ENCODE results near the gene GABBR2.

The GABBR2 gene

DNA sequence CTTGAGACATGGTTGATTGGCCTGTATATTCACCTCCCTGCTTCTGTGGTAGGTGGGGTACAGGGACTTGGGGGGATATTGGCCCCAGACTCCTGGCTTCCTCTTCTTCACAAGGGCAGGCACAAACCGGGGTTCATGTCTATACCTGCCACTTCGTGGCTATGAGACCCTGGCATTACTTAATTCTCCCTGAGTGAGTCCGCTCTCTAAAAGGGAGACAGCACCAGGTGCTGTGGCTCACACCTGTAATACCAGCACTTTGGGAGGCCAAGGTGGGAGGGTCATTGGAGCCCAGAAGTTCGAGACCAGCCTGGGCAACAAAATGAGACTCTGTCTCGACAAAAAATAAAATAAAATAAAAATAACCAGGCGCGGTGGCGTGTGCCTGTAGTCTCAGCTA is 178.5 kb downstream of the GABBR2 start:
- no peak for DNase-seq (ENCODE audit: low spot score)
- ChIA-PET CTCF (no interaction called here), POLR2A (ENCODE audit: low non-redundant PET) (no interaction called here)
- no peak overlapping the region for H3K27ac ChIP-seq
- TF ChIP-seq, protein P1, sequence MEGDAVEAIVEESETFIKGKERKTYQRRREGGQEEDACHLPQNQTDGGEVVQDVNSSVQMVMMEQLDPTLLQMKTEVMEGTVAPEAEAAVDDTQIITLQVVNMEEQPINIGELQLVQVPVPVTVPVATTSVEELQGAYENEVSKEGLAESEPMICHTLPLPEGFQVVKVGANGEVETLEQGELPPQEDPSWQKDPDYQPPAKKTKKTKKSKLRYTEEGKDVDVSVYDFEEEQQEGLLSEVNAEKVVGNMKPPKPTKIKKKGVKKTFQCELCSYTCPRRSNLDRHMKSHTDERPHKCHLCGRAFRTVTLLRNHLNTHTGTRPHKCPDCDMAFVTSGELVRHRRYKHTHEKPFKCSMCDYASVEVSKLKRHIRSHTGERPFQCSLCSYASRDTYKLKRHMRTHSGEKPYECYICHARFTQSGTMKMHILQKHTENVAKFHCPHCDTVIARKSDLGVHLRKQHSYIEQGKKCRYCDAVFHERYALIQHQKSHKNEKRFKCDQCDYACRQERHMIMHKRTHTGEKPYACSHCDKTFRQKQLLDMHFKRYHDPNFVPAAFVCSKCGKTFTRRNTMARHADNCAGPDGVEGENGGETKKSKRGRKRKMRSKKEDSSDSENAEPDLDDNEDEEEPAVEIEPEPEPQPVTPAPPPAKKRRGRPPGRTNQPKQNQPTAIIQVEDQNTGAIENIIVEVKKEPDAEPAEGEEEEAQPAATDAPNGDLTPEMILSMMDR (conservative IDR thresholded peaks at IDR 0.05; ENCODE audit: low read depth): no peak

DNA sequence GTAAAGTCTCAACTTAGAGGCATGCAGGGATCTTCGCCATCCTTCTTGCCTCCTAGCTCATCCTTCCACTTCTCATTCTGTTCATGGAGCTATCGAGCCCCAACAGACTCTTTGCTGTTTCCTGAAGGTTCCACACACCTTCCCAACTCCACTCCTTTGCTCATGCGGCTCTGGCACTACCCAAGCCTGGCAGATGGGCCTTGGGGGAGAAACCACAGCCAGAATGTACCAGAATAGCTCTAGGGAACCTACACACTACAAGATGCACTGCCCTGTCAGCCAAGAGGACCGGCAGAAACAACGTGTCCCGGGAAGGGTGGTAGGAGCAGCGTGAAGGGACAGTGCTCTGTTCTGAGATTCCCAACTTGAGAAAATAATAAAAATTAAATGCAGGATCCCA is 178.9 kb downstream of the GABBR2 start:
- CTCF ChIA-PET: no interaction called here
- H3K27ac ChIP-seq: no peak overlapping the region
- TF ChIP-seq, protein P1 (conservative IDR thresholded peaks at IDR 0.05; ENCODE audit: low read depth): no peak
- POLR2A ChIA-PET (ENCODE audit: low non-redundant PET): no interaction called here
- no peak for DNase-seq (ENCODE audit: low spot score)

DNA sequence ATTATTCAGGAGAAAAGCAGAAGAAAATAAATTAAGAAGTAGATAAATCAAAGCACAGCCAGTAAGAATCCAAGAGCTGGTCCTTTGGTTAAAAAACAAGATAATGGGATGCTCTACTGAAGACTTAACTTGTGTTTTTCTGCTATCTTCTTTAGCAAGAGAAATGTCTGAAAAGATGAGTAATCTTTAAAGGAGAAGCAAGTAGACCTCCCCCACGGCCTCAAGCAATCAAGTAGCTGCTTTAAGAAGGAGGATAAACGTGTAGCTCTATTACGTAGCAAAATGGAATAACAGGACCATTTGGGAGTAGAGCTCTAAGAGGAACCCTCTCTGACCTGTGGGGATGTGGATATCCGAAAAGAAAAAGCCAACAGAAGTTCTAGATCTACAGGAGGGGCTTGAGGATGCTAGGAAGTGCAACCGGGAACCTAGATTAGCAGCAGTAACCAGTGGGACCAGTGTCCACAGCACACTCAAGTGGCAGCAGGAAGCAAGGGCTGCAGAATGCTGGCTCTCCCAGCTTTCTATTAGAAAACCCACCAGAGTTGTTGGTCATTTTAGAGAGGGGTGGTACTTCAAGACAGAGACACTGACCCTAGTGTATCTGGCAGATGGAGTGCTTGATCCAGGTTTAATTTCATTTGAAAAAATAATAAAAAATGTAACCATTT is 185.4 kb downstream of the GABBR2 start:
- DNase-seq (ENCODE audit: low spot score): peak; percentile 64
- no peak overlapping the region for H3K27ac ChIP-seq
- ChIA-PET CTCF (interaction anchor here (0.6 to 1.9 kb wide), 8 partner anchors 56 to 334 kb away, joined by 3 to 18 read pairs (median 4); no protein-coding TSS in a partner anchor), POLR2A (ENCODE audit: low non-redundant PET) (no interaction called here)
- TF ChIP-seq, protein P1 (conservative IDR thresholded peaks at IDR 0.05; ENCODE audit: low read depth): 0 out of 2 replicates have a peak, but pooled peaks have one; percentile 10

DNA sequence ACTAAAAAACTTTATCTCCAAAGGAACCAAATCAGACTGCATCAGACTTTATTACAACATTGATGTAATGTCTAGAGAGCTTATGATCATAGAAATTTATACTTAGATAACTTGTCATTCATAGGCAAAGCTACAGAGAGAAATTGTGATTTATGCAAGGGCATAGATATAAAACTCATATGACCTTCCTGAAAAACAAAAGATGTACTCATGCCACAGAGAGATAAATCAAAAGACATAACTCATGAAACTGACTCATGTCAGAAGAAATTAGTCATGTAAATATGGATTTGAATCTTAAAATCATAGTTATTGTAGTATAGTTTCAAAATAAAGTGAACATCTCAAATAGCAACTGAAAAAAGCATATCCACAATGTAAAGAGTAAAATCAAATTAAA is 186.2 kb downstream of the GABBR2 start:
- TF ChIP-seq, protein P1 (conservative IDR thresholded peaks at IDR 0.05; ENCODE audit: low read depth): no peak; the same call in 1 of the 2 replicates
- DNase-seq (ENCODE audit: low spot score): peak; percentile 31
- no peak overlapping the region for H3K27ac ChIP-seq
- CTCF ChIA-PET: interaction anchor here (0.7 to 1.9 kb wide), 3 partner anchors 18 to 207 kb away, joined by 3 to 18 read pairs (median 3); no protein-coding TSS in a partner anchor
- POLR2A ChIA-PET (ENCODE audit: low non-redundant PET): no interaction called here

DNA sequence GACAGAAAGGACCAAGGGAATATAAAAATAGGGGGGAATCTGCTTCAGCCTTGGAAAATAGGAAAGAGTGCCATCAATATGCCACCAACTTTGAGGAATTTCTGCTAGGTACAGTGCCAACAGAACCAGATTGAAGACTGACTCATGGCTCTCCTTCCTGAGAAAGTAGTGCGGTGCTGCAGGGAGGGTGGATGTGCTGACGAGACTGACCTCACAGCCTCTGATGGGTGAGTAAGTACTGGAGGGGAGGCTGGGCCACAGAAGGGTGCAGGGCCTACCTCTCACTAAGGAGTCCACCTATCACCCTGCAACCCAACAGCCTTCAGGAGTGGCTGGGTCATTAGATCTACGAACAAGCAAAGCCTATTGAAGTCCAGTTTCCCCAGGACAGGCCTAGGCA is 187.6 kb downstream of the GABBR2 start:
- H3K27ac ChIP-seq: no peak overlapping the region
- TF ChIP-seq, protein P1 (conservative IDR thresholded peaks at IDR 0.05; ENCODE audit: low read depth): no peak
- POLR2A ChIA-PET (ENCODE audit: low non-redundant PET): no interaction called here
- DNase-seq (ENCODE audit: low spot score): peak; percentile 54
- CTCF ChIA-PET: no interaction called here

DNA sequence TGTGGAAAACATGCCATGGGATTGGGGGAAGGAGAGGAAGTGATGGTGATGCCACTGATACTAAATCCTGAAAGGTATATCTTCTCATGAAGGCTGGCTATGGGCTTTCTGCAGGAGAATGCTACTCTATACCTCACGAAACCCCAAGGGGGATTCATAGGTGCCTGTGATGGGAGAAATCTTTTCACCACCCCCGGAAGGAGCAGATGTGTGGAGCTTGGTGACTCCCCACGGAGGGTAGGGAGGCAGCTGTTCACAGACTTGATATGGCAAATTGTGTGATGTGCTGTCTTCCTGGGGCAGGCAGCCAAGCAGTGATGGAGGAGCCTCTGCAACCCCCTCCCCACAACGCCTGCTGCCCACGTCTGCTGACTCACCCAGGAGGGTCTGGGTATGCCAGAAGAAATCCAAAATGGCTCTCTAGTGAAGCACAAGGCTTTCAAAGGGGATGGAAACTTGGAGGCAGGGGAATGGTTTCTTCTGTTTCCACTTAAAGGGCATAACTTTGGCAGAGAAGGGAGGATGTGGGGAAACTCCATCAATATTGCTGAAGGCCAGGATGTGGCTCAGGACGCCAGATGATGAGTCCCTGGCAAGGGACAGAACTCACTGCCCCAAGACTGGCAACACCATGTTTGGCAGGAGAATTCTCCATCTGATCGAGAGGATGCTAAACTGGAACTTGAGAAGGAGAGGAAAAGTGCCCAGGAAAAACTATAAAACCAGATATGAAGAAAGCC is 188.3 kb downstream of the GABBR2 start:
- DNase-seq (ENCODE audit: low spot score): no peak
- ChIA-PET CTCF (no interaction called here), POLR2A (ENCODE audit: low non-redundant PET) (no interaction called here)
- TF ChIP-seq, protein P1 (conservative IDR thresholded peaks at IDR 0.05; ENCODE audit: low read depth): no peak
- H3K27ac ChIP-seq: no peak overlapping the region

Measured in RWPE1 (cell line).